A549 (cell line): ENCODE measurements around the gene ATL3.

Experiments
- MAFK ChIP-seq: fragments of 450-650 bp; IDR thresholded peaks from 2 replicates; pipeline ENCODE4 v1.6.1; 2014; ENCODE audit not compliant: partially characterized antibody
- MYC ChIP-seq: IDR thresholded peaks from 2 replicates; pipeline ENCODE4 v1.6.1; 2012; ENCODE audit warnings: mild to moderate bottlenecking, inconsistent platforms, low read length, improper control_type of control experiment, borderline replicate concordance
- POLR2A ChIP-seq: IDR thresholded peaks from 2 replicates; pipeline ENCODE4 v1.6.1; 2012; ENCODE audit warnings: mild to moderate bottlenecking, low read length
- RCOR1 ChIP-seq: fragments of 150-350 bp; IDR thresholded peaks from 2 replicates; pipeline ENCODE4 v1.6.1; 2014; ENCODE audit warnings: antibody characterized with exemption, low read length, low read depth
- RFX5 ChIP-seq: fragments of 450-650 bp; IDR thresholded peaks from 2 replicates; pipeline ENCODE4 v1.7.1; 2014; ENCODE audit warnings: antibody characterized with exemption, mild to moderate bottlenecking, moderate library complexity
- TF ChIP-seq, protein P1 (sequence below): fragments of >200 bp; sonication (Bioruptor Twin); formaldehyde crosslinking; IDR thresholded peaks from 3 replicates; pipeline ENCODE4 v1.5.1; 2016
- TF ChIP-seq, protein P2 (sequence below): fragments of 450-650 bp; IDR thresholded peaks from 2 replicates; pipeline ENCODE4 v1.6.1; 2014; ENCODE audit warnings: antibody characterized with exemption
- TF ChIP-seq, protein P3 (sequence below): fragments of 200-600 bp; sonication (generic); IDR thresholded peaks from 2 replicates; pipeline ENCODE4 v1.6.1; 2016; ENCODE audit warnings: antibody characterized with exemption, mild to moderate bottlenecking, moderate library complexity

DNA sequence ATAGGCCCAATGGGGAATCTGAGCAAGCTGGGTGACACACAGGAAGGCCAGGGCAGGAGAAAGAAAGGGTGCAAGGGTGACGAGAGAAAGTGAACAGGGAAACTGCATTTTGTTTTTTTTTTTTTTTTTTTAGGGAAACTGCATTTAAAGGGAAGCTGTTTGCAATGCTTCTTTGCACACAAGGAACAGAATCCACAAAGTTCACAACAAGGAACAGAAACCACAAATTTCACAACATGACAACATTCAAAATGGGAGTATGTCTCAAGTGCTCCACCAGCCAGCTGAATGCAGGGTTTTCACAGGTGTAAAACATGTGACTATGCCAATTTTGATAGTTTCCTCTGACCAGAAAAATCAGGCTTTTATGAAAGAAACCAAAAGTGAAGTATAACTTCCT is 50.1 kb downstream of the ATL3 start:
- TF ChIP-seq MYC = no peak
- TF ChIP-seq RFX5 = no peak
- no peak for TF ChIP-seq POLR2A
- TF ChIP-seq, protein P1, sequence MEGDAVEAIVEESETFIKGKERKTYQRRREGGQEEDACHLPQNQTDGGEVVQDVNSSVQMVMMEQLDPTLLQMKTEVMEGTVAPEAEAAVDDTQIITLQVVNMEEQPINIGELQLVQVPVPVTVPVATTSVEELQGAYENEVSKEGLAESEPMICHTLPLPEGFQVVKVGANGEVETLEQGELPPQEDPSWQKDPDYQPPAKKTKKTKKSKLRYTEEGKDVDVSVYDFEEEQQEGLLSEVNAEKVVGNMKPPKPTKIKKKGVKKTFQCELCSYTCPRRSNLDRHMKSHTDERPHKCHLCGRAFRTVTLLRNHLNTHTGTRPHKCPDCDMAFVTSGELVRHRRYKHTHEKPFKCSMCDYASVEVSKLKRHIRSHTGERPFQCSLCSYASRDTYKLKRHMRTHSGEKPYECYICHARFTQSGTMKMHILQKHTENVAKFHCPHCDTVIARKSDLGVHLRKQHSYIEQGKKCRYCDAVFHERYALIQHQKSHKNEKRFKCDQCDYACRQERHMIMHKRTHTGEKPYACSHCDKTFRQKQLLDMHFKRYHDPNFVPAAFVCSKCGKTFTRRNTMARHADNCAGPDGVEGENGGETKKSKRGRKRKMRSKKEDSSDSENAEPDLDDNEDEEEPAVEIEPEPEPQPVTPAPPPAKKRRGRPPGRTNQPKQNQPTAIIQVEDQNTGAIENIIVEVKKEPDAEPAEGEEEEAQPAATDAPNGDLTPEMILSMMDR = no peak
- TF ChIP-seq, protein P2, sequence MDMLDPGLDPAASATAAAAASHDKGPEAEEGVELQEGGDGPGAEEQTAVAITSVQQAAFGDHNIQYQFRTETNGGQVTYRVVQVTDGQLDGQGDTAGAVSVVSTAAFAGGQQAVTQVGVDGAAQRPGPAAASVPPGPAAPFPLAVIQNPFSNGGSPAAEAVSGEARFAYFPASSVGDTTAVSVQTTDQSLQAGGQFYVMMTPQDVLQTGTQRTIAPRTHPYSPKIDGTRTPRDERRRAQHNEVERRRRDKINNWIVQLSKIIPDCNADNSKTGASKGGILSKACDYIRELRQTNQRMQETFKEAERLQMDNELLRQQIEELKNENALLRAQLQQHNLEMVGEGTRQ = no peak
- TF ChIP-seq MAFK = no peak
- no peak for TF ChIP-seq RCOR1
- TF ChIP-seq, protein P3, sequence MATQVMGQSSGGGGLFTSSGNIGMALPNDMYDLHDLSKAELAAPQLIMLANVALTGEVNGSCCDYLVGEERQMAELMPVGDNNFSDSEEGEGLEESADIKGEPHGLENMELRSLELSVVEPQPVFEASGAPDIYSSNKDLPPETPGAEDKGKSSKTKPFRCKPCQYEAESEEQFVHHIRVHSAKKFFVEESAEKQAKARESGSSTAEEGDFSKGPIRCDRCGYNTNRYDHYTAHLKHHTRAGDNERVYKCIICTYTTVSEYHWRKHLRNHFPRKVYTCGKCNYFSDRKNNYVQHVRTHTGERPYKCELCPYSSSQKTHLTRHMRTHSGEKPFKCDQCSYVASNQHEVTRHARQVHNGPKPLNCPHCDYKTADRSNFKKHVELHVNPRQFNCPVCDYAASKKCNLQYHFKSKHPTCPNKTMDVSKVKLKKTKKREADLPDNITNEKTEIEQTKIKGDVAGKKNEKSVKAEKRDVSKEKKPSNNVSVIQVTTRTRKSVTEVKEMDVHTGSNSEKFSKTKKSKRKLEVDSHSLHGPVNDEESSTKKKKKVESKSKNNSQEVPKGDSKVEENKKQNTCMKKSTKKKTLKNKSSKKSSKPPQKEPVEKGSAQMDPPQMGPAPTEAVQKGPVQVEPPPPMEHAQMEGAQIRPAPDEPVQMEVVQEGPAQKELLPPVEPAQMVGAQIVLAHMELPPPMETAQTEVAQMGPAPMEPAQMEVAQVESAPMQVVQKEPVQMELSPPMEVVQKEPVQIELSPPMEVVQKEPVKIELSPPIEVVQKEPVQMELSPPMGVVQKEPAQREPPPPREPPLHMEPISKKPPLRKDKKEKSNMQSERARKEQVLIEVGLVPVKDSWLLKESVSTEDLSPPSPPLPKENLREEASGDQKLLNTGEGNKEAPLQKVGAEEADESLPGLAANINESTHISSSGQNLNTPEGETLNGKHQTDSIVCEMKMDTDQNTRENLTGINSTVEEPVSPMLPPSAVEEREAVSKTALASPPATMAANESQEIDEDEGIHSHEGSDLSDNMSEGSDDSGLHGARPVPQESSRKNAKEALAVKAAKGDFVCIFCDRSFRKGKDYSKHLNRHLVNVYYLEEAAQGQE = no peak
